Measurements from ENCODE around the gene ATG2B.

DNA sequence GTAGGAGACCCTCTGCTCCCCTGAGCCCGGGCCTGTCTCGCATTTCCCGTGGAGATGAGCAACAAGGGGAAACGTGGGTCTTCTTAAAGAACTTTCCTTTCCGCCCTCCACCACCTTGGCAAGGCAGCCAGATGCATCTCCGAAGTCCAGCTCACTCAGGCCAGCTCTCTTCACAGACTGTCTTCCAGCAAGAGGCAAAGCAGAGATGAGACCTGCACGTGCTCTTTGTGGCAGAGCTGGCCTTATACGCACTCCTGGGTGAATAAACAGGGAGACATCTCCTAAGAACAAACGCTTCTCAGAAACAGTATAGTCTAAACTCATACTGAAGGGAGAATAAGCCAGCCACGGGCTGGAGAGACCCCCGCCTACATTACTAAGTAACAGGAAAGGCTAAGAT is 108.5 kb downstream of the ATG2B start:
- no peak for TF ChIP-seq POLR2AphosphoS5 (IDR thresholded peaks at IDR 0.05; ENCODE audit: borderline replicate concordance, low read depth, low read length)
- TF ChIP-seq EZH2 (IDR thresholded peaks at IDR 0.05): no peak
